ENCODE measurements around the gene CSF3.
"Not testable (repeated sequence)": the region's sequence is repeated elsewhere in the genome, so short reads cannot be mapped to it uniquely, and the experiment has no call there.

CSF3 gene

DNA sequence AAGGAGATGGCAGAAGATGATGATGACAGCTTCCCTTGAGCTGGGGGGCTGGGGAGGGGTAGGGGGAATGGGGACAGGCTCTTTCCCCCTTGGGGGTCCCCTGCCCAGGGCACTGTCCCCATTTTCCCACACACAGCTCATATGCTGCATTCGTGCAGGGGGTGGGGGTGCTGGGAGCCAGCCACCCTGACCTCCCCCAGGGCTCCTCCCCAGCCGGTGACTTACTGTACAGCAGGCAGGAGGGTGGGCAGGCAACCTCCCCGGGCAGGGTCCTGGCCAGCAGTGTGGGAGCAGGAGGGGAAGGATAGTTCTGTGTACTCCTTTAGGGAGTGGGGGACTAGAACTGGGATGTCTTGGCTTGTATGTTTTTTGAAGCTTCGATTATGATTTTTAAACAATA is 17.7 kb upstream of the CSF3 start:
- no peak for DNase-seq (ENCODE audit: low read depth, low spot score)

GRCh38 chr17:39999067-39999466 is 16.2 kb upstream of the CSF3 start:
- DNase-seq (ENCODE audit: low read depth, low spot score): peak; percentile 35

- no peak for DNase-seq (ENCODE audit: low read depth, low spot score)
Measured at GRCh38 chr17:40000161-40000560, 15.1 kb upstream of the CSF3 start.

- not testable (repeated sequence) for DNase-seq (ENCODE audit: low read depth, low spot score)
Measured at GRCh38 chr17:40001335-40001734, 13.9 kb upstream of the CSF3 start.

GRCh38 chr17:40004072-40004471 is 11.2 kb upstream of the CSF3 start:
- DNase-seq (ENCODE audit: low read depth, low spot score): no peak

DNA sequence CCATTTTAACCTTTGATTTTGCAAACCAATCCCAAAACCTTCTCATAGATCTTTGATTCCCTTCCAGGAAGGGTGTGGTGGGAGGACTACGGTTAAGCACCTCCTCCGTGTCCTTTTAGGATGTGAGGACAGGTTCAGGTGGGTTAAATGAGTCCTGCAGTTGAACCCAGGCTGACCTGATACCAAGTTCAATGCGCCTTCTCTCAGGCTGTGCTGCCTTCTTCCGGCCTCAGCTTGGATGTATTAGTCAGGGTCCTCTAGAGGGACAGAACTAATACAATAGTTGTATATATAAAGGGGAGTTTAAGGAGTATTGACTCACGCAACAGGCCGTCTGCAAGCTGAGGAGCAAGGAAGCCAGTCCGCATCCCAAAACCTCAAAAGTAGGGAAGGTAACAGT is 10.5 kb upstream of the CSF3 start:
- no peak for DNase-seq (ENCODE audit: low read depth, low spot score)

GRCh38 chr17:40005520-40005919 is 9.7 kb upstream of the CSF3 start:
- DNase-seq (ENCODE audit: low read depth, low spot score): no peak

GRCh38 chr17:40010946-40011500 is 4.2 kb upstream of the CSF3 start:
- not testable (repeated sequence) for DNase-seq (ENCODE audit: low read depth, low spot score)

GRCh38 chr17:40012017-40012647 is 3.1 kb upstream of the CSF3 start:
- not testable (repeated sequence) for DNase-seq (ENCODE audit: low read depth, low spot score)

DNA sequence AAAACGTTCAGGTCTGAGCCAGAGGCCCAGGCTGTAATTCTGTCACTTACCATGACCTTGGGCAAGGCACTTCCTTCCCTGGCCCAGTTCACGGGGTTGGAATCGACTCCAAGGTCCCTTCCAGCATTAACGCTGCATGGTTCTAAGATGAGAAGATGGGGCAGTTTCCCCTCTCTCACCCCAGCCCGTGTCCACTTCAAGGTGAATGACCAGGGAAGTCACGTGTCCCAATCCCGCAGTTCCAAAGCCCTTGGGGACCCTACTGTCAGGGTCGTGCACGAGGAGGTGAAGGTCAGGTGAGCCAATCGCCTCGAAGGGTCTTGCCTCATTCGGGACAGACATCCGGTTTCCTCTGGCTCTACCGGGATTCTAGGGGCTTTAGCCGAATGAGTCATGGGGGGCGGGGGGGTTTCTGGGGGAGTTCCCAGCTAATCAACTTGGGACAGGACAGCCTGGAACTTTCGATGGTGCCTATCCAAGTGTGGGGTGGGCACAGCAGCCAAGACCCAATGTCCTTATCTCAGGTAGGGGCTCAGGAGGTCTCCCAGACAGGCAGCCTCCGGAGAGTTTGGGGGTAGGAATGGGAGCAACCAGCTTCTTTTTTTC is 762 bp upstream of the CSF3 start:
- peak; percentile 13 for DNase-seq (ENCODE audit: low read depth, low spot score)

GRCh38 chr17:40015998-40016985 is 1.1 kb downstream of the CSF3 start:
- DNase-seq (ENCODE audit: low read depth, low spot score): no peak

- no peak for DNase-seq (ENCODE audit: low read depth, low spot score)
Measured at GRCh38 chr17:40017422-40018080, 2.3 kb downstream of the CSF3 start.

DNA sequence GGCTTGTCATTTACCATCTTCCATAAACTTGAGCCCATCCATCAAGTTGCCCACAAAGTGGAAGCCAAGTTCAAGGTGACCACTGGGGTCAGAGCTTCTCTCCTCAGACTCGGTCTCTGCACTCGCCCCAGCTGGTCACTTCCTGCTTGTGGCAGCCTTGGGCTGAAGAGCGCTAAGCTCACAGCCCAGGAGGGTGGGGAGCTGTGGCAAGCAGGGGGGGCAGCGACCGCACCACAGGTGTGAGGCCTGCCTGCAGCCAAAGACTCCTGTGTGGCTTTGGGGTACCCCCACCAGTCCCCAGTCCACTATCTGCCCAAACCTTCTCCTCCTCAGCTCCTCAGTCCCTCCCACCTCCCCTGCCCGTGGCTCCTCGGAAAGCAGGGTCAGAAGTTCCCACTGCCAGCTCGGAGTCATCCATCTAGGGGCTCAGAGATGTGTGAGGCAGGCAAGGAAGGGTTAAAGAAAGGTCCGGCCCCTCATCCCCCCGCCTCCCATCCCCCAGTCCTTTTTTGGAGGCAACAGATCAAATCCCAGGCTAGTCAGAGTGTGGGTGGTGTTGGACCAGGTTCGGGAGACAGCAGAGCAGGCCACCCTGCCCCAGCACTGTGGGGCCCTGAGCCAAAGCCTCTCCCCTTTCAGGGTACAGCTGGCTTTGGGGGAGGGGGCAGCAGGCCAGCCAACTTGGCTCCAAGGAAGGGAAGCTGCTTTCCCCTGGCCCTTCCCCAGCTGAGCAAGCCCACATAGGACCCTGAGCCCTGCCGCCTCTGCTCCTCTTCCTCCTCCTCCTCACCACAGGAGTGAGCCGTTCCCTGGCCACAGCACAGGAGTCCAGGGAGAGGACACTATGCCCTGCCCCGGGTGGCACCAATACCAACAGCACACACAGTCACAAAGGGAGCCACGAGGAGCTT is 3.2 kb downstream of the CSF3 start:
- DNase-seq (ENCODE audit: low read depth, low spot score): peak; percentile 14

DNA sequence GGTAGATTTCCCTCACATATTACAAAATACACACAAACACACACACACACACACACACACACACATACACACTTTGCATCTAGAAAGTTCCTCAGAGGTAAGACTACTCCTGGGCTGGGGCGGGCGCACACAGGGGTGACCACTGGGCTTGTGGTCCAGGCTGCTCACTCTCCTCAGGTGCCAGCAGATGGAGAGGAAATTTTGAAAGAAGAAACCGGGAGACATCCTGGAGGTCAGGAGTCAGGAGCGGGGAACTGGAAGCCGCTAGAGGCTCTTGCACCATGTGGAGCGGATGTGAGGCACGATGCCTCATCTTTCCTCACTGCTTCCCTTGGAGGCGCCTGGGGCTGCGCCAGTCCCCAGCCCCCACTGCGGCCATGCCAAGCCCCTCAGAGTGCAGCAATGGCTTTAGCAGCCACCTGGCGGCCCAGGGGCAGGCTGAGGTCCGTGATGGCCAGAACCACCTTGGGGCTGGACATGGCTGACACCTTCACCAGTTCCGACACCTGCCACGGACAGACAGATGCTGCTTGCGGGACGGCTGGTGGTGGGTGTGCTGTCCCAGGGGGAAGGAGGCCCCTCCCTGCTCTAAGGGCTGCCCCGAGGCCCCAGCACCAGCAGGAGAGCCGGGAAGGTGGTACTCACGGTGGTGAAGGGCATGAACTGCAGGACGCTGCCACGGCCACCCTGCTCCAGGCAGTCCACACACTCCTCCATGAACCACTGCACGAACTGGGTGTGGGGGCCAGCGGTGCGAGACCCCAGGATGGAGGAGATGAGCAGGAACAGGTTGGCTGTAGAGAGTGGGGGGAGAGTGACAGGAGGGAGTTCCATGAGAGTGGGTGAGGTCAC is 4.1 kb downstream of the CSF3 start:
- no peak for DNase-seq (ENCODE audit: low read depth, low spot score)

GRCh38 chr17:40020146-40020545 is 4.9 kb downstream of the CSF3 start:
- no peak for DNase-seq (ENCODE audit: low read depth, low spot score)

DNA sequence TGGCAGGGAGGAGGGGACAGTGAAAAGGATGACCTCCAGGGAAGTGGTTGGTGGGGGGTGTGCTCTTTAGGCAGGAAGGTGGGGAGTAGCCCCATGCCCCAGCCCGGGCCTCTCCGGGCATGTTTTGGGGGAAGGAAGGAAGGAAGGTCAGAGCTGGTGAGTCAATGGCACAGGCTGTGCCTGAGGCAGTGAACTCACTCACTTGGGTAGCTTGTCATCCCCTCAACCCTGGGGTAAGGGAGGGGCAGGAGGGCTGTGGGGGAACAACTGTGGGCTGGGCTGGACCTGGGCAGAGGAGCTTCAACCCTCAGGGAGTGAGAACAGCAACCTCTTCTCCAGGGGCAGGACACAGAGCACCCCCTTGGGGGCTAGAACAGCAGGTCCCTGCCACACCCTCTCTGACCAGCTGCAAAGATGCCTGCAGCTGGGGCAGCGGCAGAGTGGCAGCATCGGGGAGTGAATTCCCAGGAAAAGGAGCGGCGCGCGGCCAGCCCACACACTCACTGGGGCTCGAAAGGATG is 6.3 kb downstream of the CSF3 start:
- DNase-seq (ENCODE audit: low read depth, low spot score): peak; percentile 59

- DNase-seq (ENCODE audit: low read depth, low spot score): no peak
Measured at GRCh38 chr17:40022497-40022896, 7.3 kb downstream of the CSF3 start.

GRCh38 chr17:40022961-40023541 is 7.8 kb downstream of the CSF3 start:
- no peak for DNase-seq (ENCODE audit: low read depth, low spot score)

All from astrocyte of the hippocampus (primary cell).